Fibroblast of pulmonary artery (primary cell): ENCODE measurements around the gene NUDT3.

ENCODE experiments used
- DNase-seq: peaks from one replicate; pipeline ENCODE4 v3.0.0-alpha.2; 2010; ENCODE audit warnings: low read depth
- H3K4me3 ChIP-seq: replicated peaks from 2 replicates; pipeline ENCODE4 v1.5.1; 2011; ENCODE audit warnings: low read depth, mild to moderate bottlenecking, control low read depth, low read length, moderate library complexity
- CTCF ChIP-seq: IDR thresholded peaks from 2 replicates; pipeline ENCODE4 v1.5.1; 2011; ENCODE audit warnings: mild to moderate bottlenecking, control low read depth, low read length, inconsistent platforms; ENCODE audit errors: missing control alignments

Gene NUDT3

GRCh38 chr6:34235307-34236130 is 156.9 kb downstream of the NUDT3 start:
- no peak for TF ChIP-seq CTCF
- DNase-seq, result peak; percentile 67
- peak overlapping the region; percentile 13 for H3K4me3 ChIP-seq

GRCh38 chr6:34234667-34235306 is 157.7 kb downstream of the NUDT3 start:
- no peak overlapping the region for H3K4me3 ChIP-seq
- TF ChIP-seq CTCF, result no peak

GRCh38 chr6:34233867-34234266 is 158.6 kb downstream of the NUDT3 start:
- TF ChIP-seq CTCF, result no peak
- DNase-seq, result no peak
- H3K4me3 ChIP-seq, result no peak overlapping the region

More at GRCh38 chr6:34234667-34235306, 157.7 kb downstream of the NUDT3 start:
- no peak for DNase-seq

GRCh38 chr6:34232901-34233300 is 159.6 kb downstream of the NUDT3 start:
- TF ChIP-seq CTCF, result no peak

GRCh38 chr6:34231566-34232336 is 160.7 kb downstream of the NUDT3 start:
- TF ChIP-seq CTCF, result no peak

More at GRCh38 chr6:34232901-34233300, 159.6 kb downstream of the NUDT3 start:
- no peak overlapping the region for H3K4me3 ChIP-seq
- no peak for DNase-seq

GRCh38 chr6:34230653-34231371 is 161.7 kb downstream of the NUDT3 start:
- no peak overlapping the region for H3K4me3 ChIP-seq
- no peak for DNase-seq
- no peak for TF ChIP-seq CTCF

More at GRCh38 chr6:34231566-34232336, 160.7 kb downstream of the NUDT3 start:
- no peak overlapping the region for H3K4me3 ChIP-seq
- no peak for DNase-seq
